GM19468 (cell line): ENCODE measurements around the gene UBL4A.

Source experiments
- ATAC-seq: cut with Tn5 transposase; IDR thresholded peaks from one replicate; pipeline ENCODE4 v1.9.1; 2021; ENCODE audit warnings: mild to moderate bottlenecking, moderate library complexity, moderate number of reproducible peaks; ENCODE audit not compliant: unreplicated experiment; ENCODE audit errors: extremely low read depth

Gene UBL4A

DNA sequence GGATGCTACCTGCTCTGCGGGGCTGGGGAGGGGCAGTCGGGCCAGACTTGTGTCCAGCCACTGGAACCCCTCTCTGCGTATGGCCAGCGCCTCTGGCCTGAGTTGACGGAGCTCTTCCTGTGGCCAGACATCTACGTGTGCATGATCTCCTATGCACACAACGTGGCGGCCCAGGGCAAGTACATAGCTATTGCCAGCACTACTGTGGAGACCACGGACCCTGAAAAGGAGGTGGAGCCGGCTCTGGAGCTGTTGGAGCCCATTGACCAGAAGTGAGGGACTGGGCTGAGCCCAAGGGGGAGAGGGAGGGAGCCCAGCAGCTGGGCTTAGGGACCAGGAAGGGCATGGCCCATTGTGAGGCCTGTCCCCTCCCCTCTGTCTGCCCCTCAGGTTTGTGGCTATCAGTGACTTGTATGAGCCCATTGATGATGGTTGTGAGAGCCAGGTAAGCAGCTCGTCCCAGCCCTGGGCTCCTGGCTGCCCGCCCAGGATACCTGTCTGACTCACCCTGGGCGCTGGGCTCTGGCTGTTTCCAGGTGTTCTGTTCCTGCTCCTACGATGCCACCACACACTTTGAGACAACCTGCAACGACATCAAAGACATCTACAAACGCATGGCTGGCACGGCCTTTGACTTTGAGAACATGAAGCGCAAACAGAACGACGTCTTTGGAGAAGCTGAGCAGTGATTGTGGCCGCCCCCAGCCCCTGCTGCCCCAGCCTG is 44.3 kb downstream of the UBL4A start:
- ATAC-seq = no peak

DNA sequence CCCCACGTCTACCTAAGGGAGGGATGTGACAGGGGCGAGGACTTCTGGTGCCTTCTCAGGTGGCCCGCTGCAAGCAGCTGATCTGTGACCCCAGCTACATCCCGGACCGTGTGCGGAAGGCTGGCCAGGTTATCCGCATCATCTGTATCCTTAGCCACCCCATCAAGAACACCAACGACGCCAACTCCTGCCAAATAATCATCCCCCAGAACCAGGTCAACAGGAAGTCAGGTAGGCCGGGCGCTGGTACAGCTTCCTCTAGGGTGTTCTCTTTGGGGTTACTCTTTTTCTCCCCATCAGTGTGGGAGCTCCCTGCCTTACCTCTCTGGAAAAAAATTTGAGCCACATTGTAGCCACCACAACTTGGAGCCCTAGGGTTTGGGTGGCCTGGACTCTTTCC is 44.9 kb downstream of the UBL4A start:
- ATAC-seq = no peak

DNA sequence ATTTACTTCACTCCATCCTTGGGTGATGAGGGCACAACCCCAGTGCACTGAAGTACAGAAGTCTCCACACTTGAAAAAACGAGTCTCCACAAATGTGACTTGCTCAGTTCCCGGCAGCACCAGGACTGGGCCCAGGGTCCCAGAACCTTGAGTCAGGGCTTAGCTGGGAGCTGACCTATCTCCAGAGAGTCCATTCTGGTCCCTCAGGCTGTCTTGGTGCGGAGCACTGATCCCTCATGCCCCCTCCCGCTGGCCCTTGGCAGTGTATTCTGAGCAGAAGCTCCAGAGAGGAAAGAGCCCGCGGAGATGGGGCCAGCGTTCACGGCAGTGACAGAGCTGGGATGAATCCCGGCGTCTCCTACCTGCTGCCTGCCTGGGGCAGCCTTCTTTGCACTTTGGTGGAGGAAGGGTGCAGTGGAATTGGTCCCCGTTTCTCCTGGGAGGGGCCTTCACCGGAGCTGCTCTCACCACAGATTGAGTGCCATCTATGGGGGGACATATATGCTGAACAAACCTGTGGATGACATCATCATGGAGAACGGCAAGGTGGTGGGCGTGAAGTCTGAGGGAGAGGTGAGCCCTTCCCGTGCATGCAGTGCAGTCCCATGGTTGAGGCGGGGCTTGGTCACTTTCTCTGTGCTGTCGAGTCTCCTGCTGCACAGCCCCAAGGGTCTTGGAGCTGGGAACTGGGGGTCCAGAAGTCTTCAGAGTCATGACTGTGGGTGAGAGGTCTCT is 45.6 kb downstream of the UBL4A start:
- no peak for ATAC-seq

DNA sequence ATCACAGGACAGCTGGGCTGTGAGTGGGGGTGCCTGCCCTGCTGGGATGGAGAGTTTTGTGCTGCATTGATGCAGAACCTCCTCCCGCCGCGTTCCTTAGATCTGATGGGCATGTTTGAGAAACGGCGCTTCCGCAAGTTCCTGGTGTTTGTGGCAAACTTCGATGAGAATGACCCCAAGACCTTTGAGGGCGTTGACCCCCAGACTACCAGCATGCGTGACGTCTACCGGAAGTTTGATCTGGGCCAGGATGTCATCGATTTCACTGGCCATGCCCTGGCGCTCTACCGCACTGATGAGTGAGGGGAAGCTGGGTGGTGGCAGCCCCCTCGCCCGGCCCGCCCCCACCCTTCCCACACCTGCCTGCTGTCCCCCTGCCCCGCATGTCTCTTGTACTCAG is 46.6 kb downstream of the UBL4A start:
- no peak for ATAC-seq

DNA sequence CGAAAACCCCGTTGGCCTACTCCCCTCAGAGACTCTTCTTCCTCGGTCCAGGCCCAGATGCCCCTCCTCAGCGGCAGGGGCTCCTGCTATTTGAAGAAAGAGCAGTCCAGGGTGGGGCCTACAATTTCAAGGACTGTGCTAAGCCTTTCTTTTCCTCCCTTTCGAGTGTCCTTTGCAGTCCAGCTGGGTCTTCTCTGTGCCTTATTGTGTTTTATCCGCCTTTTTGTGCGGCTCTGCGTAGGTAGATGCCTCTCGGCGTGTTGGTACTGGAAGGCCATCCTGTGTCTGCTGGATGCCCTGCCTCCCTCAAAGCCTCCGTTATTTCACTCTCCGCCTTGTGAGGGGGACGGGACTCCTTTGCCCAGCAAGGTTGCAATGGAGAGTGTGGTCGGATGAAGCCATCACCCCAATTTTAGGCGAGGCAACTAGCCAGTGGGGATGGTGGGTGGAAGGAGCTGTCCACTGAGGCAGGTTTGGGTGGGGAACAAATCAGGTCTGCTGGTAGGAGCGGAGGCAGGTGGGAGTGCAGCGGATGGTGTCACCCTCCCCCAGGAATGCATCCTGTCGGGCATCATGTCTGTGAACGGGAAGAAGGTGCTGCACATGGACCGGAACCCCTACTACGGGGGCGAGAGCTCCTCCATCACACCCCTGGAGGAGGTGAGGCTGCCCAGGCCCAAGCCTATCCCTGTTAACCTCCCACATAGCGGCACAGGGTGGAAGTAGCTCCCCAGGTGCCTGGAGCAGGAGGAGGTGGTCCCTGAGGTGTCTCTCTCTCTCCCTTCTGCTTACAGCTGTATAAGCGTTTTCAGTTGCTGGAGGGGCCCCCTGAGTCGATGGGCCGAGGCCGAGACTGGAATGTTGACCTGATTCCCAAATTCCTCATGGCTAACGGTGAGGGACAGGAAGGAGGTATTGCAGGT is 48.2 kb downstream of the UBL4A start:
- ATAC-seq = no peak

DNA sequence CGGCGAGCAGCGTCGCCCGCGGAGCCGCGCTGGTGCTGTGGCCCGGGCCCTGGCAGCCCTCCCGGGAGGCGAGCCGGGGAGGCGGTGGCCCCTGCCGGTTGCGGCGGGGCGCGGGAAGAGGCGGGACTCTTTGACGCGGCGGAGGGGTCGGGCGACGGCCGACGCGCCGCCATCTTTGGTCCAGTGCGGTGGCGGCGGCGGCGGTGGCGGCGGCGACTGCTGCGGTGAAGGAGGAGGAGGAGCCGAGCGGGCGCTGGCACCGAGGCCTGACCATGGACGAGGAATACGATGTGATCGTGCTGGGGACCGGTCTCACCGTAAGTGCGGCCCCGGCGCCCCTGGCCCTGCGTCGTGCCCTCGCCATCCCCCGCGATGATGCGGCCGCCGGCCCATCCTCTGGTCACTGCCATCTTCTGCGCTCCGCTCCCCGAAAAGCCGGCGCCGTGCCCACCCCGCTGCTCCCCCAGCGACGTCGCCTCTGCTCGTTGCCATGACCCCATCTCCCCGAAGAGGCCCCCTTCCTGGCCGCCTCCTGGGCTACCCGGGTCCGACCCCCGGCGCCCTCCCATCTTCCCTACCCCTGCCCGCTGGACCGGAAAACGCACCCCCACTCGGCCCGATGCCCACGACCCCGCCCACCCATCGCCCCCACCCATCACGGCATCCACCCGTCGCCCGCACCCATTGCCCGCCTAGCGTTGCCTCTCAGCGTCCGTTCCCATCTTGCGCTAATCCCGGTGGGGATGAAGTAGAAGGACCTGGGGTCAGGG is 49.2 kb downstream of the UBL4A start, which contains the start of gene GDI1:
Gene GDI1, plus strand, starts transcription at position 172 of the 770 bp plus-strand sequence. Its CDS starts 101 bp downstream, at position 273.
- no peak for ATAC-seq

DNA sequence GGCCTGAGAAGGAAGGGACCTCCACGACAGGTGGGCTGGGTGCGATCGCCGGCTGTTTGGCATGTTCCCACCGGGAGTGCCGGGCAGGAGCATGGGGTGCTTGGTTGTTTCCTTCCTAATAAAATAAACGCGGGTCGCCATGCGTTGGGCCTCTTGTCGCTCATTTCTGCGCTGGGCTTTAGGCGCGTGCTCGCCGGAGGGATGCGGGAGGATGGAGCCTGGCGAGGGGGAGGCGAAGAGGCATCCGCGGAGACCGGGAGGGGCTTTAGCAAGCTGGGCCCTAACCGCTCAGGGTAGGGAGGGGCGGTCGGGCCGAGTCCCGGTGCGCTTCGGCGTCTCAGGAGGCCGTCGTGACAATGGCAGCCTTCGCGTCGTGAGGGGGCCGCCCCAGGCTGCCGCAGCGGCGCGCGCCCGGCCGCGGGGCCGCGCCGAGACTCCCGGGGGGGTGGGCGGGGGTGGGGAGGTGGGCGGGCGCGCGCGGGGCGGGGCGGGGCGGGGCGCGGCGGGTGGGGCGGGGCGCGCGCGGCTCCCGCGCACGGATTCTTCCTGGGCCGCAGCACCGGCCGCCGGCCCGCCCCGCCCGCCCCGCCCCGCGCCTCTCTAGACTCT is 49.9 kb downstream of the UBL4A start:
- no peak for ATAC-seq

DNA sequence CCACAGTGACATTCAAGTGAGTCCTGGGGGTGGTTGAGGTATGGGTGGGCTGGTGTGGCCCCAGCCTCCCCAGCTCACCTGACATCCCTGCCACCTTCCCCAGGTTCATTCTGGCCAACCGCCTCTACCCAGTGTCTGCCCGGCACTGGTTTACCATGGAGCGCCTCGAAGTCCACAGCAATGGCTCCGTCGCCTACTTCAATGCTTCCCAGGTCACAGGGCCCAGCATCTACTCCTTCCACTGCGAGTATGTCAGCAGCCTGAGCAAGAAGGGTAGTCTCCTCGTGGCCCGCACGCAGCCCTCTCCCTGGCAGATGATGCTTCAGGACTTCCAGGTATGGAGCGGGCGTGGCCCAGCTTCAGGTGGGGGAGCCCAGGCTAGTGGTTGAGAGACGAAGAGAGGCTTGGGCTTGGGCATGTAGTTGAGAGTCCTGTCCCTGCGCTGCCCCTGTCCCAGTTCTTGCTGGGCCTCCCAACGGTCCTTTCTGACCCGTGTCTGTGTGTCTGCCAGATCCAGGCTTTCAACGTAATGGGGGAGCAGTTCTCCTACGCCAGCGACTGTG is 51.2 kb downstream of the UBL4A start:
- no peak for ATAC-seq

DNA sequence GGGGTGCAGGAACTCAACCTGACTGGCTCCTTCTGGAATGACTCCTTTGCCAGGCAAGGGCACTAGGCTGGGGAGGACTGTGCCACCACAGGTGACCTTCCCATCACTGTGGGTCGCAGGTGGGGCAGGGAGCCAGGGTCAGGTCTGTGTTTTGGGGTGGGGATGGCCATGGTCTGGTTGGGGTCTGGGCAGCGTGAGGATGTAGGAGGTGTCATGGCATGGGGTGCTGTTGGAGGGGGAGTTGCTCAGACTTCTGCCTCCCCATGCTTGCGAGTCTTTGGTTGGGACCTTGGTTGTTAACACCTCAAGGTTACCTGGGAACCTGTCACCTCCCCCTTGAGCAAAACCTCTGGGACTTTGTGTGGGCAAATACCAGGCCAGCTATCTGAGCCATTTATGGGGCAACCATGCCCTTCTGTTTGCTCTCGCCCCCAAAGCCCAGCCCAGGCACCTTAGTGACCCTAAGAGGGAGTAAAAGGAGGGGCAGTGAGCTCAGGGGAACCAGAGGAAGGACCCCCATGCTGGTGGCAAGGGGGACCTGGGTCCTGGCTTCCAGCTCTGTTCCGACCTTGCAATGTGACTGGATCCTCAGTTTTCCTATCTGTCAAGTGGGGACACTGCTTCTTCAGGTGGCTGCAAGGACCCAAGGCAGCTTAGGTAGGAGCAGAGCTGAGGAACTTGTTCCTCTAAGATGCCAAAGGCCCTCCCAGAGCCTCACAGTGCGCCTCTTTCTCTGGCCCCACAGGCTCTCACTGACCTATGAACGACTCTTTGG is 51.8 kb downstream of the UBL4A start:
- no peak for ATAC-seq
